CD4-positive, alpha-beta T cell (primary cell): Measurements from ENCODE around the gene PGM3. TPM values are rescaled to one million over a fixed set of nuclear protein-coding genes. Genes with fewer than 3 reads are reported as not detected.

Experiments
- ATAC-seq: fragments of 200-7000 bp; cut with Tn5 transposase; one replicate; pipeline ENCODE4 v1.10.0; 2022; ENCODE audit warnings: mild to moderate bottlenecking; ENCODE audit not compliant: poor library complexity
- CTCF ChIA-PET: fragments of 350-600 bp; sonication (Branson Sonifier 250); formaldehyde crosslinking; loops from one replicate; lab custom pipeline; 2021; ENCODE audit warnings: antibody characterized with exemption, inconsistent platforms; lab: Charles Lee
- POLR2A ChIA-PET: fragments of 350-600 bp; sonication (Branson Sonifier 250); formaldehyde crosslinking; loops from one replicate; lab custom pipeline; 2021; ENCODE audit warnings: antibody characterized with exemption, inconsistent platforms; lab: Charles Lee
- DNase-seq, 14 experiments: peaks; one replicate each; pipeline ENCODE4 v3.0.0-alpha.2; 2013 to 2020; ENCODE audit warnings: mixed read lengths in 2 of 14
- H3K27ac ChIP-seq, 2 donors: one replicate each; pipeline versions ENCODE4 v1.5.1 to v1.7.0; 2013; ENCODE audit warnings: low read length in 2 of 2, low read depth in 1 of 2, mild to moderate bottlenecking in 1 of 2
- H3K27me3 ChIP-seq, 2 experiments: 1 replicate in 1 of 2; 2 replicates in 1 of 2; pipeline versions ENCODE4 v1.6.1 to v1.7.0; 2013; ENCODE audit warnings: low read length in 2 of 2, control low read depth in 1 of 2, mild to moderate bottlenecking in 1 of 2, moderate library complexity in 1 of 2; ENCODE audit not compliant: insufficient read depth in 2 of 2, control insufficient read depth in 1 of 2
- H3K36me3 ChIP-seq: one replicate; pipeline ENCODE4 v1.6.1; 2013; ENCODE audit warnings: low read length, control low read depth; ENCODE audit not compliant: insufficient read depth
- H3K4me1 ChIP-seq: one replicate; pipeline ENCODE4 v1.6.1; 2013; ENCODE audit warnings: low read length, control low read depth; ENCODE audit not compliant: insufficient read depth
- H3K4me3 ChIP-seq: one replicate; pipeline ENCODE4 v1.5.1; 2013; ENCODE audit warnings: mild to moderate bottlenecking, low read length, moderate library complexity
- H3K9me3 ChIP-seq, 2 experiments: 1 replicate in 1 of 2; 2 replicates in 1 of 2; pipeline versions ENCODE4 v1.6.1 to v1.7.0; 2013; ENCODE audit warnings: low read length in 2 of 2, mild to moderate bottlenecking in 2 of 2, control low read depth in 1 of 2, moderate library complexity in 1 of 2; ENCODE audit not compliant: control insufficient read depth in 1 of 2, insufficient read depth in 1 of 2
- H3K27ac Mint-ChIP-seq: one replicate; pipeline ENCODE4 v1.8.0; 2020; ENCODE audit warnings: mixed read lengths
- H3K27me3 Mint-ChIP-seq: one replicate; pipeline ENCODE4 v1.8.0; 2021; ENCODE audit warnings: mixed read lengths
- H3K36me3 Mint-ChIP-seq: one replicate; pipeline ENCODE4 v1.8.0; 2021; ENCODE audit warnings: low read depth, mixed read lengths
- H3K4me1 Mint-ChIP-seq: one replicate; pipeline ENCODE4 v1.8.0; 2021; ENCODE audit warnings: low read depth, mixed read lengths
- H3K4me3 Mint-ChIP-seq: one replicate; pipeline ENCODE4 v1.8.0; 2020; ENCODE audit warnings: mild to moderate bottlenecking, mixed read lengths
- H3K9me3 Mint-ChIP-seq: one replicate; pipeline ENCODE4 v1.8.0; 2020; ENCODE audit warnings: mixed read lengths
- intact Hi-C, 2 experiments: fragments of 100-400 bp; cut with DNase I in 1 of 2; cut with micrococcal nuclease in 1 of 2; formaldehyde crosslinking; loops; one replicate each; pipeline versions ENCODE4 v1.15.1 to v1.9.0; 2023 to 2025; cut with DNase I, micrococcal nuclease
- total RNA-seq, 174 experiments: library from RNA in 2 of 174; stranded (reverse) in 2 of 174; gene quantifications; one replicate each; pipeline ENCODE4 v1.2.3 and lab custom pipeline; 2021 to 2026
- TF ChIP-seq, protein P1 (sequence below): fragments of 200-600 bp; IDR thresholded peaks from one replicate; pipeline ENCODE4 v1.8.0; 2022; ENCODE audit warnings: antibody characterized with exemption, mild to moderate bottlenecking

The PGM3 gene
- total RNA-seq, 2 experiments from 2014 or later = 22.6 to 25.3 TPM

DNA sequence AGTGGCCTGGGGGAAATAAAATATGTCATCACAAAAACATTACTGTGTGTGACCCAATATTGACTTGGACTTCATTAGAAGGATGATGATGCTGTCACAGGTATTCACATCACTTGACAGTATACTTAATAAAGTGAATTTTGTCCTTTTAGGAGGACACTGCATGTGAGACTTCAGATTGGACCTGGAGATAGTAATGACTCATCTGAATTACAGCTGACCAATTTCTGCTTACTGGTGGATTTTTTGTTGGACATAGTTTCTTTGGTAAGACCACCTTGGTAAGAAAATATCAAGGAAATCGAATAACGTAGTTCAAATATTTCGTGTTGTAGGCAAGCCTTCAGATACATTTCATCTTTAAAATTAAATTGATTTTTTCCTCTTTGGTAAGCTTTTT is 68.5 kb downstream of the PGM3 start:
- H3K9me3 Mint-ChIP-seq = no peaks in the 10 kb centered on the region
- H3K27ac Mint-ChIP-seq = no peak overlapping the region
- H3K36me3 Mint-ChIP-seq = peaks cover 82% of the 10 kb centered on the region

DNA sequence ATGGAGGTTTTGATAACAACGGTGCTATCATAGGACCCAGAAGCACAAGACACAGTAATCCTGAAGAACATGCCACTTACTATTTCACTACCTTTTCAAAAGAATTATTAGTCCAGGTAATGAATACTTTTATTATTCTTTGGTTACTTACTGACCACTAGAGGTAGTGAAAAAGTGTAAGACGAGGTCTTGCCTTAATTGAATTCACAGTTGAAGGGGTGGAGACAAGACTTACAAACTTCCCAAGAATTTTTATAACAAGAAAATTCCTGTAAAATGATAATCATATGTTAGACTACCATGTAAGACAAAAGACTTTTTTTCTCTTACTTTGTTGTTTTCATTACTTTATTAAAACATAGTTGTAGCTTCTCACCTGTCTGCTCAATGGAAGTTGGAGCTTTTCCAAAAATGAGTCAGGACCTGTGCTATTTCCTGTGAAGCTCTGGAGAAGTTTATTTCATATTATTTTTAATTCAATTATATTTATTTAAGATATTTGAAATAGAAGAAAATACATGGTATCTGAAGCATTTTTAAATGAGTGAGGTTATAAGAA is 73.2 kb downstream of the PGM3 start:
- no peak overlapping the region for H3K27ac Mint-ChIP-seq
- intact Hi-C loops = no loop called here
- no peak overlapping the region for H3K27ac ChIP-seq
- H3K4me1 Mint-ChIP-seq = no peaks in the 10 kb centered on the region
- H3K4me3 ChIP-seq = no peak overlapping the region
- CTCF ChIA-PET = interaction anchor here (1.6 kb wide), 1 partner anchor 53 kb away, joined by 3 read pairs; the partner anchor contains the start of gene DOP1A
- no peaks in the 10 kb centered on the region for H3K27me3 Mint-ChIP-seq
- TF ChIP-seq, protein P1, sequence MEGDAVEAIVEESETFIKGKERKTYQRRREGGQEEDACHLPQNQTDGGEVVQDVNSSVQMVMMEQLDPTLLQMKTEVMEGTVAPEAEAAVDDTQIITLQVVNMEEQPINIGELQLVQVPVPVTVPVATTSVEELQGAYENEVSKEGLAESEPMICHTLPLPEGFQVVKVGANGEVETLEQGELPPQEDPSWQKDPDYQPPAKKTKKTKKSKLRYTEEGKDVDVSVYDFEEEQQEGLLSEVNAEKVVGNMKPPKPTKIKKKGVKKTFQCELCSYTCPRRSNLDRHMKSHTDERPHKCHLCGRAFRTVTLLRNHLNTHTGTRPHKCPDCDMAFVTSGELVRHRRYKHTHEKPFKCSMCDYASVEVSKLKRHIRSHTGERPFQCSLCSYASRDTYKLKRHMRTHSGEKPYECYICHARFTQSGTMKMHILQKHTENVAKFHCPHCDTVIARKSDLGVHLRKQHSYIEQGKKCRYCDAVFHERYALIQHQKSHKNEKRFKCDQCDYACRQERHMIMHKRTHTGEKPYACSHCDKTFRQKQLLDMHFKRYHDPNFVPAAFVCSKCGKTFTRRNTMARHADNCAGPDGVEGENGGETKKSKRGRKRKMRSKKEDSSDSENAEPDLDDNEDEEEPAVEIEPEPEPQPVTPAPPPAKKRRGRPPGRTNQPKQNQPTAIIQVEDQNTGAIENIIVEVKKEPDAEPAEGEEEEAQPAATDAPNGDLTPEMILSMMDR = no peak
- ATAC-seq = no peak
- H3K27me3 ChIP-seq = no peaks in the 10 kb centered on the region
- H3K36me3 ChIP-seq = peaks cover 44% of the 10 kb centered on the region
- DNase-seq = no peak
- POLR2A ChIA-PET = no interaction called here
- H3K9me3 ChIP-seq = no peaks in the 10 kb centered on the region
- no peak overlapping the region for H3K4me3 Mint-ChIP-seq
- H3K9me3 Mint-ChIP-seq = no peaks in the 10 kb centered on the region
- H3K36me3 Mint-ChIP-seq = peaks cover 63% of the 10 kb centered on the region
- H3K4me1 ChIP-seq = no peaks in the 10 kb centered on the region

More for the DNA sequence above, 68.5 kb downstream of the PGM3 start:
- H3K27ac ChIP-seq = no peak overlapping the region
- no peak overlapping the region for H3K4me3 ChIP-seq
- no peaks in the 10 kb centered on the region for H3K4me1 ChIP-seq
- POLR2A ChIA-PET = no interaction called here
- ATAC-seq (no peak), DNase-seq (no peak)
- intact Hi-C loops = no loop called here
- no peak overlapping the region for H3K4me3 Mint-ChIP-seq
- TF ChIP-seq, protein P1 = no peak
- no peaks in the 10 kb centered on the region for H3K27me3 ChIP-seq
- CTCF ChIA-PET = interaction anchor here (0.9 kb wide), 1 partner anchor 57 kb away, joined by 3 read pairs; the partner anchor contains the start of gene DOP1A
- H3K9me3 ChIP-seq = no peaks in the 10 kb centered on the region
- peaks cover 75% of the 10 kb centered on the region for H3K36me3 ChIP-seq
- no peaks in the 10 kb centered on the region for H3K4me1 Mint-ChIP-seq
- H3K27me3 Mint-ChIP-seq = no peaks in the 10 kb centered on the region

DNA sequence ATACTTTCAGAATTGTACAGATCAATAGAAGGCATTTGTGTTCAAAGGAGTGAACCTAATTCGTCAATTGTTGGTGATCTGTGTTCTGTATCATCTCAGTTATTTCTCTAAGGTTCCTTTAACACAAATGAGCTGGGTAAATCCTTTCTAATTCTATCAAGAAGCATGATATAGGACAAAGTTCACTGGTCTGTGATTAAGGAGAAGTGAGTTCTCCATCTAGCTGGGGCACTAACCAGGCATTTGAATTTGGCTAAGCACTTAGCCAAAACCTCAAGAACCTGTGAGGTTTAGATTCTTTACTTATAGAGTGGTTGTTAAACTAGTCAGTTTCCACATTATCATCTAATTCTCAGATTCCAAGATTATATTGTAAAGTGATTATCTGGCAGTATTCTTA is 75.3 kb downstream of the PGM3 start:
- ChIA-PET CTCF (no interaction called here), POLR2A (no interaction called here)
- TF ChIP-seq, protein P1 = no peak
- Mint-ChIP-seq H3K9me3 (no peaks in the 10 kb centered on the region), H3K27ac (no peak overlapping the region), H3K4me1 (no peaks in the 10 kb centered on the region), H3K36me3 (peaks cover 52% of the 10 kb centered on the region), H3K4me3 (no peak overlapping the region), H3K27me3 (no peaks in the 10 kb centered on the region)
- Histone ChIP-seq H3K4me1 (no peaks in the 10 kb centered on the region), H3K27ac (no peak overlapping the region), H3K36me3 (peaks cover 36% of the 10 kb centered on the region), H3K9me3 (no peaks in the 10 kb centered on the region), H3K4me3 (no peak overlapping the region), H3K27me3 (no peaks in the 10 kb centered on the region)
- DNase-seq (no peak), ATAC-seq (no peak)
- intact Hi-C loops = no loop called here

Other genes with a start within 250 kb of the PGM3 start
- 1 to 10 TPM; 4.1 to 4.2 TPM for gene UBE3D, start 127.4 kb downstream of the PGM3 start, total RNA-seq
- 10 to 100 TPM; 15.6 to 15.8 TPM for gene DOP1A, start 125.6 kb downstream of the PGM3 start, total RNA-seq
- gene RWDD2A, start 92 bp upstream of the PGM3 start, total RNA-seq = 1 to 10 TPM; 2.8 to 3.0 TPM
- not detected for gene ME1, start 237.8 kb upstream of the PGM3 start, total RNA-seq